ENCODE data around the gene PXT1.

DNA sequence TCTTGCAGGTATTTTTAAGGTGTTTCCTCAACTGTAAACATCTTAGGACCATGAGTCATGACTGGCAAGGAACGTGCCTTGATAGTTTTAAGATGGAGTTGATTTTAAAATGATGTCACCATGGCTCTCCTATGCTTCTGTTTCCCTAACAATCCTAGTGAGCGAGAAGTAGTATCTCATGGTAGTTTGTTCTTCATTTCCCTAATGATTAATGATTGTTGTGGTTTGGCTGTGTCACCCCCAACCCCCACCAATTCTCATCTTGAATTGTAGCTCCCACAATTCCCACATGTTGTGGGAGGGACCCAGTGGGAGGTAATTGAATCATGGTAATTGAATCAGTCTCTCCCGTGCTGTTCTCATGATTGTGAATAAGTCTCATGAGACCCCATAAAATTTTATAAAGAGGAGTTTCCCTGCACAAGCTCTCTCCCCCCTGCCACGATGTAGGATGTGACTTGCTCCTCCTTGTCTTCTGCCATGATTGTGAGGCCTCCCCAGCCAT, 89.2 kb downstream of the PXT1 start:
- no peak for TF ChIP-seq POLR2A (IDR thresholded peaks at IDR 0.05)
- TF ChIP-seq, protein P1, sequence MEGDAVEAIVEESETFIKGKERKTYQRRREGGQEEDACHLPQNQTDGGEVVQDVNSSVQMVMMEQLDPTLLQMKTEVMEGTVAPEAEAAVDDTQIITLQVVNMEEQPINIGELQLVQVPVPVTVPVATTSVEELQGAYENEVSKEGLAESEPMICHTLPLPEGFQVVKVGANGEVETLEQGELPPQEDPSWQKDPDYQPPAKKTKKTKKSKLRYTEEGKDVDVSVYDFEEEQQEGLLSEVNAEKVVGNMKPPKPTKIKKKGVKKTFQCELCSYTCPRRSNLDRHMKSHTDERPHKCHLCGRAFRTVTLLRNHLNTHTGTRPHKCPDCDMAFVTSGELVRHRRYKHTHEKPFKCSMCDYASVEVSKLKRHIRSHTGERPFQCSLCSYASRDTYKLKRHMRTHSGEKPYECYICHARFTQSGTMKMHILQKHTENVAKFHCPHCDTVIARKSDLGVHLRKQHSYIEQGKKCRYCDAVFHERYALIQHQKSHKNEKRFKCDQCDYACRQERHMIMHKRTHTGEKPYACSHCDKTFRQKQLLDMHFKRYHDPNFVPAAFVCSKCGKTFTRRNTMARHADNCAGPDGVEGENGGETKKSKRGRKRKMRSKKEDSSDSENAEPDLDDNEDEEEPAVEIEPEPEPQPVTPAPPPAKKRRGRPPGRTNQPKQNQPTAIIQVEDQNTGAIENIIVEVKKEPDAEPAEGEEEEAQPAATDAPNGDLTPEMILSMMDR (IDR thresholded peaks at IDR 0.05), result no peak
- TF ChIP-seq POLR2AphosphoS5 (IDR thresholded peaks at IDR 0.05), result no peak

Measured in breast epithelium (tissue), 3 donors.